SH-SY5Y (cell line): ENCODE data around the gene ARL6IP5.

Experiments
- GATA2 ChIP-seq: IDR thresholded peaks from 2 replicates; pipeline ENCODE4 v1.6.1; 2011; ENCODE audit warnings: mild to moderate bottlenecking, low read depth, low read length
- GATA3 ChIP-seq: IDR thresholded peaks from 2 replicates; pipeline ENCODE4 v1.6.1; 2011; ENCODE audit warnings: low read depth, mild to moderate bottlenecking, low read length, moderate library complexity

DNA sequence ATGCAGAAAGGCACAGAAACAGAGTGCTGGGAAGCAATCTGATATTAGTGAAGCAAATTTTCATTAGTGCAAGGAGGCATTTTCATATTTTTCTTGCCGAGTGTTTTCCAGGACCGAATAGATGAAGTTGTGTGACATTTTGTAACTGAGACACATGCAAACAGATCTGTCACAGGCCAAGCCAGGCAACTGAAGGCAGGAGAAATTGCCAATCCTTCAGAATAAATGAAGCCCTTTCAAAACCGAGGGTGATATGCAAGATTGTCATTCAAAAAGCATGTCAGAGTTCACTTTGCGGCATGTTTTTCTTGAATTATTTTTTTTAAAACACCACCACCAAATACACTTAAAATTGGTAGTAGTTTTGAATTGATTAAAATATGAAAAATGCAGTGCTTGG is 31.4 kb downstream of the ARL6IP5 start:
- TF ChIP-seq GATA2 (no peak), GATA3 (no peak)
